Upper lobe of left lung (tissue), 6 donors: Measurements from ENCODE around the gene COQ10A. TPM values are rescaled to one million over a fixed set of nuclear protein-coding genes. Genes with fewer than 3 reads are reported as not detected.

ENCODE experiments used
- ATAC-seq, 2 donors: fragments of 200-7000 bp; cut with Tn5 transposase; one replicate each; pipeline ENCODE4 v1.9.1; 2022; ENCODE audit warnings: mild to moderate bottlenecking in 2 of 2, moderate library complexity in 2 of 2; ENCODE audit not compliant: low FRiP score in 2 of 2
- DNase-seq, 2 donors: peaks; one replicate each; pipeline ENCODE4 v3.0.0-alpha.2; 2019 to 2020
- H3K27ac ChIP-seq, 4 donors: fragments of 200-600 bp; sonication (generic); one replicate each; pipeline ENCODE4 v1.5.1; 2016 to 2019
- H3K27me3 ChIP-seq, 4 donors: fragments of 200-600 bp; sonication (generic); one replicate each; pipeline ENCODE4 v1.5.1; 2017 to 2019
- H3K36me3 ChIP-seq, 4 donors: fragments of 200-600 bp; sonication (generic); one replicate each; pipeline ENCODE4 v1.5.1; 2016 to 2019
- H3K4me1 ChIP-seq, 4 donors: fragments of 200-600 bp; sonication (generic); one replicate each; pipeline ENCODE4 v1.5.1; 2018 to 2019
- H3K4me3 ChIP-seq, 4 donors: fragments of 200-600 bp; sonication (generic); one replicate each; pipeline ENCODE4 v1.5.1; 2017 to 2019; ENCODE audit warnings: mild to moderate bottlenecking in 2 of 4, moderate library complexity in 1 of 4
- H3K9me3 ChIP-seq, 4 donors: fragments of 200-600 bp; sonication (generic); one replicate each; pipeline ENCODE4 v1.5.1; 2018 to 2019
- EP300 ChIP-seq, 4 donors: sonication (generic); formaldehyde crosslinking; IDR thresholded peaks; one replicate each; pipeline ENCODE4 v1.5.1; 2017; ENCODE audit warnings: antibody characterized with exemption in 4 of 4, control low read depth in 2 of 4
- POLR2A ChIP-seq, 4 donors: fragments of 450-650 bp; IDR thresholded peaks; one replicate each; pipeline ENCODE4 v1.5.1; 2016 to 2017; ENCODE audit warnings: antibody characterized with exemption in 4 of 4, mild to moderate bottlenecking in 2 of 4
- POLR2AphosphoS5 ChIP-seq, 2 donors: sonication (generic); formaldehyde crosslinking; IDR thresholded peaks; one replicate each; pipeline ENCODE4 v1.5.1; 2017; ENCODE audit warnings: antibody characterized with exemption in 2 of 2
- WGBS, 2 donors: methylation state at CpG; one replicate each; pipeline ENCODE4 v1.1.5; 2017 to 2018; 5-methylcytosine and 5-hydroxymethylcytosine counted together
- total RNA-seq, 6 donors: library from RNA; depleted of rRNA in 4 of 6; stranded (reverse); fragments of >200 nt in 4 of 6; gene quantifications; one replicate each; pipeline versions ENCODE4 v1.1.0 to v1.2.1, GENCODE V29; 2016 to 2021
- TF ChIP-seq, protein P1 (sequence below), 6 experiments: fragments of 450-650 bp in 4 of 6; fragments of 200-600 bp in 2 of 6; sonication (generic) in 2 of 6; IDR thresholded peaks; one replicate each; pipeline ENCODE4 v1.5.1; 2016 to 2019; ENCODE audit warnings: antibody characterized with exemption in 6 of 6
- donor health status: DM: no; HTN: no; CAD: no; lungs with moderate emphysema.
- donor health status: DM: no; HTN: yes; CAD: no; lungs with severe emphysema.

Gene COQ10A
- total RNA-seq, 6 donors from 2014 or later, result 12.8 to 26.3 (median 17.5) TPM

- peak in 1 of 2 donors; percentile 55 for DNase-seq
- H3K27me3 ChIP-seq, result no peaks in the 10 kb centered on the region
- H3K27ac ChIP-seq, result no peak overlapping the region
- H3K9me3 ChIP-seq, result no peaks in the 10 kb centered on the region
- no peak overlapping the region for H3K4me3 ChIP-seq
- no peaks in the 10 kb centered on the region for H3K4me1 ChIP-seq
- TF ChIP-seq, protein P1, sequence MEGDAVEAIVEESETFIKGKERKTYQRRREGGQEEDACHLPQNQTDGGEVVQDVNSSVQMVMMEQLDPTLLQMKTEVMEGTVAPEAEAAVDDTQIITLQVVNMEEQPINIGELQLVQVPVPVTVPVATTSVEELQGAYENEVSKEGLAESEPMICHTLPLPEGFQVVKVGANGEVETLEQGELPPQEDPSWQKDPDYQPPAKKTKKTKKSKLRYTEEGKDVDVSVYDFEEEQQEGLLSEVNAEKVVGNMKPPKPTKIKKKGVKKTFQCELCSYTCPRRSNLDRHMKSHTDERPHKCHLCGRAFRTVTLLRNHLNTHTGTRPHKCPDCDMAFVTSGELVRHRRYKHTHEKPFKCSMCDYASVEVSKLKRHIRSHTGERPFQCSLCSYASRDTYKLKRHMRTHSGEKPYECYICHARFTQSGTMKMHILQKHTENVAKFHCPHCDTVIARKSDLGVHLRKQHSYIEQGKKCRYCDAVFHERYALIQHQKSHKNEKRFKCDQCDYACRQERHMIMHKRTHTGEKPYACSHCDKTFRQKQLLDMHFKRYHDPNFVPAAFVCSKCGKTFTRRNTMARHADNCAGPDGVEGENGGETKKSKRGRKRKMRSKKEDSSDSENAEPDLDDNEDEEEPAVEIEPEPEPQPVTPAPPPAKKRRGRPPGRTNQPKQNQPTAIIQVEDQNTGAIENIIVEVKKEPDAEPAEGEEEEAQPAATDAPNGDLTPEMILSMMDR (IDR thresholded peaks at IDR 0.05), result no peak
- TF ChIP-seq EP300 (IDR thresholded peaks at IDR 0.05) (no peak), POLR2A (IDR thresholded peaks at IDR 0.05) (no peak), POLR2AphosphoS5 (IDR thresholded peaks at IDR 0.05) (no peak)
- 93 to 97% methylated on average over 13 to 16 of the region's 16 CpGs for WGBS, 2 donors
- no peak for ATAC-seq
- peaks cover 66 to 100% (median 96%) of the 10 kb centered on the region in 4 donors for H3K36me3 ChIP-seq
These were observed 18.8 kb upstream of the COQ10A start for GRCh38 chr12:56247923-56248322.

DNA sequence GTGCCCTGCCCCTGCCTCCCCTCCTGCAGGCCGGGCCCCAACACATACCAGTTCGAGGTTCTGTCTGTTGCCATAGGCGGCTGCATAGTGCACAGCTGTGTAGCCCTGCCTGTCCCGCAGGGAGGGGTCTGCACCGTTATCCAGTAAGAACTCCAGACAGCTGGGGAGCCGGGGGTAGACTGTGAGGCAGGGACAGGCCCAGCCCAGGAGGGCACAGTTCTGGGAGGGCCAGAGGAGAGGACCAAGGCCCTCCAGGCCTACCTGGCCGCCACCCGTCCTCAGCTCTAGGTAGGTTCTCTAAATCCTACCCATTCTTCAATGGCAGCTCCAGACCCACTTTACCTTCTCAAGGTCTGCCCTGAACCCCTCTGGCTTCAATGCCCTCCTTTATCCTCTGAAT is 18.0 kb upstream of the COQ10A start:
- DNase-seq, result no peak
- no peaks in the 10 kb centered on the region for H3K4me1 ChIP-seq
- peaks cover 66 to 100% (median 96%) of the 10 kb centered on the region in 4 donors for H3K36me3 ChIP-seq
- no peak overlapping the region for H3K4me3 ChIP-seq
- 95 to 98% methylated on average over 8 of the region's 8 CpGs for WGBS, 2 donors
- TF ChIP-seq EP300 (IDR thresholded peaks at IDR 0.05), result no peak
- no peak for TF ChIP-seq POLR2A (IDR thresholded peaks at IDR 0.05)
- no peak for TF ChIP-seq POLR2AphosphoS5 (IDR thresholded peaks at IDR 0.05)
- TF ChIP-seq, protein P1 (IDR thresholded peaks at IDR 0.05), result no peak
- no peaks in the 10 kb centered on the region for H3K9me3 ChIP-seq
- ATAC-seq, result peak in 1 of 2 donors; percentile 41
- H3K27ac ChIP-seq, result no peak overlapping the region
- no peaks in the 10 kb centered on the region for H3K27me3 ChIP-seq

DNA sequence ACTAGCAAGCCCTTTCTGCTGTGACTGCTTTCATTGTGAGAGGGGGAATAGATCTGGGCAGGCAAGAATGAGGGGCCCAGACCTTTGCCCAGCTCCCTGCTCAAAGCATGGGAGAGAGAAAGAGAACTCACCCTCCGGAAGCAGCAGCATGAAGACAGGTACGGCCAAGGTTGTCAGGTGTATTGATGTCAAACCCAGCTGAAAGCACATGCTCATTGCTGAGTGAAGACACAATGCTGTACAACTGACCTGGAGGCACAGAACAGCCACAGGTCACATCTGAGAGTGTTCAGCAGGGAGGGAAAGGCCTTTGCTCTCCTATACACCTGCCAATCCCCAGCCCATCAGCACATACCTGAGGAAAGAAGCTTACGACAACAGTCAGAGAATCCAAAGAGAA is 14.1 kb upstream of the COQ10A start:
- no peak overlapping the region for H3K27ac ChIP-seq
- ATAC-seq, result no peak
- 86 to 93% methylated on average over 3 of the region's 3 CpGs for WGBS, 2 donors

GRCh38 chr12:56253091-56253490 is 13.7 kb upstream of the COQ10A start:
- peaks cover 33 to 79% (median 76%) of the 10 kb centered on the region in 4 donors for H3K36me3 ChIP-seq
- H3K4me3 ChIP-seq, result no peak overlapping the region
- no peak for ATAC-seq
- no peak for TF ChIP-seq EP300 (IDR thresholded peaks at IDR 0.05)
- TF ChIP-seq, protein P1 (IDR thresholded peaks at IDR 0.05), result no peak
- no peak for TF ChIP-seq POLR2A (IDR thresholded peaks at IDR 0.05)
- TF ChIP-seq POLR2AphosphoS5 (IDR thresholded peaks at IDR 0.05), result no peak
- H3K27me3 ChIP-seq, result no peaks in the 10 kb centered on the region
- 95 to 97% methylated on average over 7 to 11 of the region's 11 CpGs for WGBS, 2 donors
- no peak overlapping the region for H3K27ac ChIP-seq
- peaks cover 14 to 24% (median 22%) of the 10 kb centered on the region in 4 donors for H3K4me1 ChIP-seq
- no peak for DNase-seq
- H3K9me3 ChIP-seq, result no peaks in the 10 kb centered on the region

More for the DNA sequence above, 14.1 kb upstream of the COQ10A start:
- Histone ChIP-seq H3K36me3 (peaks cover 38 to 83% (median 80%) of the 10 kb centered on the region in 4 donors), H3K27me3 (no peaks in the 10 kb centered on the region), H3K9me3 (no peaks in the 10 kb centered on the region), H3K4me1 (peaks cover 14 to 24% (median 21%) of the 10 kb centered on the region in 4 donors), H3K4me3 (no peak overlapping the region)
- no peak for DNase-seq
- no peak for TF ChIP-seq EP300 (IDR thresholded peaks at IDR 0.05)
- TF ChIP-seq POLR2AphosphoS5 (IDR thresholded peaks at IDR 0.05), result no peak
- no peak for TF ChIP-seq POLR2A (IDR thresholded peaks at IDR 0.05)
- TF ChIP-seq, protein P1 (IDR thresholded peaks at IDR 0.05), result no peak

DNA sequence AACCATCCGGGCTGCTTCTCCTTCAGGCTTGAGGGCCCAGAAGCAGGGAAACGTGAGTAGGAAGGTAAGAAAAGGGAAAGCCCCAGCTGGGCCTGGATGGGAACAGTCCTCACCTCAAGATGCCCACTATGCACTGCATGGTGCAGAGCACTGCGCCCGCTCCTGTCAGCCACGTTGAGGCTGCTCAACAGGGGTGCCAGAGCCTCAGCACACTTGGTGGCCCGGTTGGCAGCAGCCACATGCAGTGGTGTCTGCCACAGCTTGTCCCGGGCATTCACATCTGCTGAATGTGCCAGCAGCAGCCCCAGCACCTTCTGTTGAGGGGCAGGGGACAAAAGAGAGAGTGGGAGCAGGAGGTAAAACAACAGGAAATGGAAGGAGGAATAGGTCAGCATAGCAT is 11.1 kb upstream of the COQ10A start:
- peaks cover 30 to 53% (median 51%) of the 10 kb centered on the region in 4 donors for H3K36me3 ChIP-seq
- TF ChIP-seq POLR2A (IDR thresholded peaks at IDR 0.05), result no peak
- TF ChIP-seq, protein P1 (IDR thresholded peaks at IDR 0.05), result no peak
- TF ChIP-seq EP300 (IDR thresholded peaks at IDR 0.05), result no peak
- H3K9me3 ChIP-seq, result no peaks in the 10 kb centered on the region
- H3K4me1 ChIP-seq, result peaks cover 21 to 32% (median 32%) of the 10 kb centered on the region in 4 donors
- no peak overlapping the region for H3K4me3 ChIP-seq
- ATAC-seq (no peak), DNase-seq (peak in 1 of 2 donors; percentile 44)
- no peak overlapping the region for H3K27ac ChIP-seq
- no peaks in the 10 kb centered on the region for H3K27me3 ChIP-seq
- WGBS, 2 donors, result 72 to 90% methylated on average over 7 of the region's 7 CpGs
